K562 (cell line): Measurements from ENCODE around the gene NEMP1. TPM values are rescaled to one million over a fixed set of nuclear protein-coding genes. Genes with fewer than 3 reads are reported as not detected.

Source experiments
- ATAC-seq: fragments of 200-7000 bp; cut with Tn5 transposase; 3 replicates; pipeline ENCODE4 v1.9.1; 2020; ENCODE audit warnings: moderate library complexity
- BruUV-seq: library from RNA; stranded (reverse); fragments of 400-500 nt; replicated peaks from 2 replicates; lab custom pipeline; 2021; lab: Mats Ljungman, UMichigan
- CTCF ChIA-PET: fragments of 300-600 bp; formaldehyde crosslinking; extraction: SDS; loops from one replicate; lab custom pipeline; 2021; ENCODE audit warnings: low intra/inter-chr PET ratio; lab: Yijun Ruan, JAX
- POLR2A ChIA-PET: fragments of 300-600, 350-650 bp; sonication (Branson Sonifier 250); formaldehyde crosslinking; extraction: SDS; loops from one replicate; lab custom pipeline; 2021; ENCODE audit warnings: antibody characterized with exemption, inconsistent platforms; lab: Yijun Ruan, JAX
- DNase-seq, 4 experiments: peaks; one replicate each; pipeline versions ENCODE4 v3.0.0 to v3.0.0-alpha.2; 2011 to 2018; ENCODE audit warnings: low spot score in 3 of 4, mixed read lengths in 3 of 4; ENCODE audit errors: extremely low read depth in 1 of 4
- FAIRE-seq: peaks from 2 replicates; lab custom pipeline; 2011; peaks lifted over from hg19 to GRCh38; lab: Jason Lieb, UNC
- H2AFZ ChIP-seq: 2 replicates; pipeline ENCODE4 v1.6.0; 2011; ENCODE audit warnings: low read depth, low read length, control low read depth, inconsistent platforms
- H3K27ac ChIP-seq: fragments of 200-600 bp; 3 replicates; pipeline ENCODE4 v1.8.0; 2011; ENCODE audit warnings: low read depth, mild to moderate bottlenecking, control low read depth, inconsistent platforms, low read length, moderate library complexity, mixed read lengths; ENCODE audit errors: extremely low read depth
- H3K27me3 ChIP-seq, 2 experiments: fragments of 300-600 bp in 1 of 2; 2 replicates in 1 of 2; 3 replicates in 1 of 2; pipeline versions ENCODE4 v1.6.0 to v1.8.0; 2011; ENCODE audit warnings: inconsistent platforms in 2 of 2, low read length in 2 of 2, mild to moderate bottlenecking in 1 of 2, mixed read lengths in 1 of 2, moderate library complexity in 1 of 2; ENCODE audit not compliant: control insufficient read depth in 2 of 2, insufficient read depth in 2 of 2
- H3K36me3 ChIP-seq: fragments of 300-600 bp; 3 replicates; pipeline ENCODE4 v1.8.0; 2011; ENCODE audit warnings: mild to moderate bottlenecking, low read length, inconsistent platforms; ENCODE audit not compliant: control insufficient read depth, insufficient read depth
- H3K4me1 ChIP-seq, 2 experiments: fragments of 200-600 bp in 1 of 2; replicated peaks in 1 of 2; 2 replicates in 1 of 2; 3 replicates in 1 of 2; pipeline versions ENCODE4 v1.5.1 to v1.8.0; 2011; ENCODE audit warnings: inconsistent platforms in 2 of 2, low read length in 2 of 2, mild to moderate bottlenecking in 1 of 2, mixed read lengths in 1 of 2, moderate library complexity in 1 of 2; ENCODE audit not compliant: control insufficient read depth in 2 of 2, insufficient read depth in 2 of 2
- H3K4me2 ChIP-seq: 2 replicates; pipeline ENCODE4 v1.6.1; 2011; ENCODE audit warnings: low read length, control low read depth, inconsistent platforms, mixed read lengths; ENCODE audit not compliant: insufficient read depth
- H3K4me3 ChIP-seq: fragments of 200-600 bp; sonication (generic), shearing (Covaris generic); 2 replicates; pipeline ENCODE4 v1.5.1; 2016; ENCODE audit warnings: control low read depth, inconsistent platforms
- H3K79me2 ChIP-seq: fragments of 200-600 bp; 3 replicates; pipeline ENCODE4 v1.8.0; 2011; ENCODE audit warnings: low read length, inconsistent platforms; ENCODE audit not compliant: control insufficient read depth, insufficient read depth
- H3K9ac ChIP-seq, 2 experiments: 2 replicates each; pipeline versions ENCODE4 v1.6.0 to v1.6.1; 2011; ENCODE audit warnings: low read depth in 2 of 2, low read length in 2 of 2, control low read depth in 1 of 2, inconsistent platforms in 1 of 2, mild to moderate bottlenecking in 1 of 2, mixed read lengths in 1 of 2; ENCODE audit not compliant: insufficient read depth in 1 of 2
- H3K9me1 ChIP-seq: one replicate; pipeline ENCODE4 v1.6.0; 2011; ENCODE audit warnings: inconsistent platforms, mild to moderate bottlenecking, low read length, moderate library complexity; ENCODE audit not compliant: control insufficient read depth, insufficient read depth
- H3K9me3 ChIP-seq: replicated peaks from 2 replicates; pipeline ENCODE4 v1.5.1; 2011; ENCODE audit warnings: low read depth, low read length, inconsistent platforms; ENCODE audit not compliant: control insufficient read depth, insufficient read depth
- H4K20me1 ChIP-seq: replicated peaks from 2 replicates; pipeline ENCODE4 v1.6.1; 2011; ENCODE audit warnings: low read length, inconsistent platforms, mixed read lengths; ENCODE audit not compliant: control insufficient read depth, insufficient read depth
- CEBPB ChIP-seq: fragments of 450-650 bp; IDR thresholded peaks from 2 replicates; pipeline ENCODE4 v1.6.1; 2016; ENCODE audit warnings: missing genetic modification characterization, missing compliant biosample characterization
- GABPB1 ChIP-seq: sonication (generic); formaldehyde crosslinking; IDR thresholded peaks from 2 replicates; pipeline ENCODE4 v1.8.0; 2022; ENCODE audit warnings: mild to moderate bottlenecking, missing genetic modification reagents
- NR4A1 ChIP-seq, 2 experiments: fragments of 250-450 bp in 1 of 2; fragments of 450-650 bp in 1 of 2; sonication (Bioruptor Pico) in 1 of 2; IDR thresholded peaks; 2 replicates each; pipeline versions ENCODE4 v1.4.0 to v1.6.1; 2016 to 2020; ENCODE audit warnings: mild to moderate bottlenecking in 2 of 2, missing compliant biosample characterization in 1 of 2, missing genetic modification characterization in 1 of 2, moderate library complexity in 1 of 2
- SREBF1 ChIP-seq: fragments of 150-350 bp; IDR thresholded peaks from 2 replicates; pipeline ENCODE4 v1.6.1; 2014; ENCODE audit warnings: antibody characterized with exemption, low read depth, low read length, borderline replicate concordance
- TGIF2 ChIP-seq: sonication (generic); formaldehyde crosslinking; IDR thresholded peaks from 2 replicates; pipeline ENCODE4 v1.8.1; 2022; ENCODE audit warnings: mild to moderate bottlenecking, missing genetic modification reagents, moderate library complexity
- WGBS: fragments of 100-300 bp; shearing (Covaris generic); methylation state at CpG from one replicate; pipeline ENCODE4 v1.1.6; 2016; ENCODE audit warnings: low coverage, mixed read lengths; ENCODE audit not compliant: insufficient coverage; ENCODE audit errors: missing lambda C conversion rate; 5-methylcytosine and 5-hydroxymethylcytosine counted together
- in situ Hi-C: fragments of 300-500 bp; cut with MboI; formaldehyde crosslinking; loops from 4 replicates; pipeline ENCODE4 v1.15.0; 2018; ENCODE audit warnings: inconsistent platforms, mixed read lengths
- intact Hi-C: fragments of 100-400 bp; cut with micrococcal nuclease; formaldehyde crosslinking; loops from 2 replicates; pipeline ENCODE4 v1.14.2; 2022
- polyA plus RNA-seq, 8 experiments: library from polyadenylated mRNA; depleted of rRNA in 4 of 8; stranded (reverse) in 5 of 8; unstranded in 3 of 8; fragments of >200 nt; fragmentation: Nextera tagmentation in 2 of 8; fragmentation: Illumina TruSeq in 1 of 8; extraction: Ambion mirVana in 2 of 8; extraction: Trizol in 1 of 8; gene quantifications; 2 replicates each; pipeline versions ENCODE4 v1.2.1 to v1.2.3, GENCODE V29; 2011 to 2014; ENCODE audit warnings: inconsistent platforms in 1 of 8, missing spikeins in 1 of 8
- total RNA-seq, 7 experiments: library from RNA; depleted of rRNA in 6 of 7; stranded (reverse); fragments of >200 nt in 6 of 7; fragmentation: Illumina TruSeq in 2 of 7; extraction: Trizol in 2 of 7; gene quantifications; 2 replicates each; pipeline versions ENCODE4 v1.2.1 to v1.2.3, GENCODE V29; 2011 to 2021; ENCODE audit warnings: low replicate concordance in 1 of 7
- TF ChIP-seq, protein P1 (sequence below): fragments of 250-450 bp; sonication (Bioruptor Pico); IDR thresholded peaks from 2 replicates; pipeline ENCODE4 v1.8.0; 2022; ENCODE audit warnings: inconsistent platforms, mild to moderate bottlenecking, moderate library complexity, borderline replicate concordance
- TF ChIP-seq, protein P2 (sequence below): fragments of 450-650 bp; IDR thresholded peaks from 2 replicates; pipeline ENCODE4 v1.6.1; 2016; ENCODE audit warnings: mild to moderate bottlenecking, moderate library complexity

The NEMP1 gene
- total and polyA plus RNA-seq, 9 of the 15 experiments (the other 6 are each of a cell fraction or from before 2014, with no cell fraction given), result 9.5 to 82.2 (median 41.2) TPM

DNA sequence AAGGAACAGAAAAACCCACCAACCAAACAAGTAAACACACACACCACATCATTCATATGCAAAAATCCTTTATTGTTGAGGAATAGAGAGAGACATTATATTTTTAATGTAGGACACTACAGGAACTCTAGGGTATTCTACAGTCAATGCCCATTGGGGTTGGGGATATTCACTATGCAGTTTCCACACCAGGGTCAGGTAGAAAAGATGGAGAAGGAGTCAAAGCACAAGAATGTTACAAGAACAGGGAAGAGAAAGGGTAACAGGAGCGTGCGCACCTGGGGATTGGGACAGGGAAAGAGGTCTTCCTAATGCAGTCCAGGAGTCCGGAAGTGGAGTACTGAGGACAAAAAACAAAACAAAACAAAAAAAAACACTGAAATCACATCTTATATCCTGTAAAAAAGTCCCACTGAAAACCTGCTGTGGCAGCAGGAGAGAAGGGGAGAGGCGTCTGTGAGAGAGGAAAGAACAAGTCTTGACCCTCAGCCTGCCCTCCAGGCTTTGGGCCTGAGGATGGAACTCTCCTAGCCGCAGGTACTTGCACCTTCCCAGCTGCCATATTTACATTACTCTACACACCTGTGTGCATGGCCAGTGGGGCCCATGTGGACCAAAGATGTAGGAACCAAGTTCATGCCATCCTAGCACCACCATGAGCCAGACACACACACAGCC, 68.5 kb downstream of the NEMP1 start:
- H3K9me1 ChIP-seq, result no peaks in the 10 kb centered on the region
- BruUV-seq, result no TSS peak
- ChIA-PET POLR2A (interaction anchor here (0.8 to 1.1 kb wide), 2 partner anchors 9 to 285 kb away, joined by 3 to 4 read pairs; partner anchors contain the start of gene NACA), CTCF (interaction anchor here (0.7 to 2.4 kb wide), 2 partner anchors 51 to 173 kb away, joined by 3 to 9 read pairs; no protein-coding TSS in a partner anchor)
- no peaks in the 10 kb centered on the region for H3K9me3 ChIP-seq
- in situ Hi-C loops, result loop anchor here (5.0 kb wide), 2 partner anchors 42 to 102 kb away; partner anchors contain the start of genes MYO1A and STAT6
- no peaks in the 10 kb centered on the region for H4K20me1 ChIP-seq
- no peak overlapping the region for H3K27ac ChIP-seq
- FAIRE-seq (no peak), ATAC-seq (no peak), DNase-seq (no peak)
- TF ChIP-seq SREBF1 (no peak), GABPB1 (no peak), NR4A1 (CRISPR knock-in tag; IDR thresholded peaks at IDR 0.05) (no peak), NR4A1 (tag; IDR thresholded peaks at IDR 0.05) (no peak), CEBPB (no peak), TGIF2 (CRISPR knock-in tag) (no peak)
- TF ChIP-seq, protein P1, sequence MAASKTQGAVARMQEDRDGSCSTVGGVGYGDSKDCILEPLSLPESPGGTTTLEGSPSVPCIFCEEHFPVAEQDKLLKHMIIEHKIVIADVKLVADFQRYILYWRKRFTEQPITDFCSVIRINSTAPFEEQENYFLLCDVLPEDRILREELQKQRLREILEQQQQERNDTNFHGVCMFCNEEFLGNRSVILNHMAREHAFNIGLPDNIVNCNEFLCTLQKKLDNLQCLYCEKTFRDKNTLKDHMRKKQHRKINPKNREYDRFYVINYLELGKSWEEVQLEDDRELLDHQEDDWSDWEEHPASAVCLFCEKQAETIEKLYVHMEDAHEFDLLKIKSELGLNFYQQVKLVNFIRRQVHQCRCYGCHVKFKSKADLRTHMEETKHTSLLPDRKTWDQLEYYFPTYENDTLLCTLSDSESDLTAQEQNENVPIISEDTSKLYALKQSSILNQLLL, result no peak
- TF ChIP-seq, protein P2, sequence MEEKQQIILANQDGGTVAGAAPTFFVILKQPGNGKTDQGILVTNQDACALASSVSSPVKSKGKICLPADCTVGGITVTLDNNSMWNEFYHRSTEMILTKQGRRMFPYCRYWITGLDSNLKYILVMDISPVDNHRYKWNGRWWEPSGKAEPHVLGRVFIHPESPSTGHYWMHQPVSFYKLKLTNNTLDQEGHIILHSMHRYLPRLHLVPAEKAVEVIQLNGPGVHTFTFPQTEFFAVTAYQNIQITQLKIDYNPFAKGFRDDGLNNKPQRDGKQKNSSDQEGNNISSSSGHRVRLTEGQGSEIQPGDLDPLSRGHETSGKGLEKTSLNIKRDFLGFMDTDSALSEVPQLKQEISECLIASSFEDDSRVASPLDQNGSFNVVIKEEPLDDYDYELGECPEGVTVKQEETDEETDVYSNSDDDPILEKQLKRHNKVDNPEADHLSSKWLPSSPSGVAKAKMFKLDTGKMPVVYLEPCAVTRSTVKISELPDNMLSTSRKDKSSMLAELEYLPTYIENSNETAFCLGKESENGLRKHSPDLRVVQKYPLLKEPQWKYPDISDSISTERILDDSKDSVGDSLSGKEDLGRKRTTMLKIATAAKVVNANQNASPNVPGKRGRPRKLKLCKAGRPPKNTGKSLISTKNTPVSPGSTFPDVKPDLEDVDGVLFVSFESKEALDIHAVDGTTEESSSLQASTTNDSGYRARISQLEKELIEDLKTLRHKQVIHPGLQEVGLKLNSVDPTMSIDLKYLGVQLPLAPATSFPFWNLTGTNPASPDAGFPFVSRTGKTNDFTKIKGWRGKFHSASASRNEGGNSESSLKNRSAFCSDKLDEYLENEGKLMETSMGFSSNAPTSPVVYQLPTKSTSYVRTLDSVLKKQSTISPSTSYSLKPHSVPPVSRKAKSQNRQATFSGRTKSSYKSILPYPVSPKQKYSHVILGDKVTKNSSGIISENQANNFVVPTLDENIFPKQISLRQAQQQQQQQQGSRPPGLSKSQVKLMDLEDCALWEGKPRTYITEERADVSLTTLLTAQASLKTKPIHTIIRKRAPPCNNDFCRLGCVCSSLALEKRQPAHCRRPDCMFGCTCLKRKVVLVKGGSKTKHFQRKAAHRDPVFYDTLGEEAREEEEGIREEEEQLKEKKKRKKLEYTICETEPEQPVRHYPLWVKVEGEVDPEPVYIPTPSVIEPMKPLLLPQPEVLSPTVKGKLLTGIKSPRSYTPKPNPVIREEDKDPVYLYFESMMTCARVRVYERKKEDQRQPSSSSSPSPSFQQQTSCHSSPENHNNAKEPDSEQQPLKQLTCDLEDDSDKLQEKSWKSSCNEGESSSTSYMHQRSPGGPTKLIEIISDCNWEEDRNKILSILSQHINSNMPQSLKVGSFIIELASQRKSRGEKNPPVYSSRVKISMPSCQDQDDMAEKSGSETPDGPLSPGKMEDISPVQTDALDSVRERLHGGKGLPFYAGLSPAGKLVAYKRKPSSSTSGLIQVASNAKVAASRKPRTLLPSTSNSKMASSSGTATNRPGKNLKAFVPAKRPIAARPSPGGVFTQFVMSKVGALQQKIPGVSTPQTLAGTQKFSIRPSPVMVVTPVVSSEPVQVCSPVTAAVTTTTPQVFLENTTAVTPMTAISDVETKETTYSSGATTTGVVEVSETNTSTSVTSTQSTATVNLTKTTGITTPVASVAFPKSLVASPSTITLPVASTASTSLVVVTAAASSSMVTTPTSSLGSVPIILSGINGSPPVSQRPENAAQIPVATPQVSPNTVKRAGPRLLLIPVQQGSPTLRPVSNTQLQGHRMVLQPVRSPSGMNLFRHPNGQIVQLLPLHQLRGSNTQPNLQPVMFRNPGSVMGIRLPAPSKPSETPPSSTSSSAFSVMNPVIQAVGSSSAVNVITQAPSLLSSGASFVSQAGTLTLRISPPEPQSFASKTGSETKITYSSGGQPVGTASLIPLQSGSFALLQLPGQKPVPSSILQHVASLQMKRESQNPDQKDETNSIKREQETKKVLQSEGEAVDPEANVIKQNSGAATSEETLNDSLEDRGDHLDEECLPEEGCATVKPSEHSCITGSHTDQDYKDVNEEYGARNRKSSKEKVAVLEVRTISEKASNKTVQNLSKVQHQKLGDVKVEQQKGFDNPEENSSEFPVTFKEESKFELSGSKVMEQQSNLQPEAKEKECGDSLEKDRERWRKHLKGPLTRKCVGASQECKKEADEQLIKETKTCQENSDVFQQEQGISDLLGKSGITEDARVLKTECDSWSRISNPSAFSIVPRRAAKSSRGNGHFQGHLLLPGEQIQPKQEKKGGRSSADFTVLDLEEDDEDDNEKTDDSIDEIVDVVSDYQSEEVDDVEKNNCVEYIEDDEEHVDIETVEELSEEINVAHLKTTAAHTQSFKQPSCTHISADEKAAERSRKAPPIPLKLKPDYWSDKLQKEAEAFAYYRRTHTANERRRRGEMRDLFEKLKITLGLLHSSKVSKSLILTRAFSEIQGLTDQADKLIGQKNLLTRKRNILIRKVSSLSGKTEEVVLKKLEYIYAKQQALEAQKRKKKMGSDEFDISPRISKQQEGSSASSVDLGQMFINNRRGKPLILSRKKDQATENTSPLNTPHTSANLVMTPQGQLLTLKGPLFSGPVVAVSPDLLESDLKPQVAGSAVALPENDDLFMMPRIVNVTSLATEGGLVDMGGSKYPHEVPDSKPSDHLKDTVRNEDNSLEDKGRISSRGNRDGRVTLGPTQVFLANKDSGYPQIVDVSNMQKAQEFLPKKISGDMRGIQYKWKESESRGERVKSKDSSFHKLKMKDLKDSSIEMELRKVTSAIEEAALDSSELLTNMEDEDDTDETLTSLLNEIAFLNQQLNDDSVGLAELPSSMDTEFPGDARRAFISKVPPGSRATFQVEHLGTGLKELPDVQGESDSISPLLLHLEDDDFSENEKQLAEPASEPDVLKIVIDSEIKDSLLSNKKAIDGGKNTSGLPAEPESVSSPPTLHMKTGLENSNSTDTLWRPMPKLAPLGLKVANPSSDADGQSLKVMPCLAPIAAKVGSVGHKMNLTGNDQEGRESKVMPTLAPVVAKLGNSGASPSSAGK, result no peak
- H3K79me2 ChIP-seq, result peaks cover 11% of the 10 kb centered on the region
- peaks cover 7 to 30% of the 10 kb centered on the region in 2 experiments; a peak in 4 of 5 replicates for H3K4me1 ChIP-seq
- intact Hi-C loops, result loop anchor here (2.0 to 10.0 kb wide), 2 partner anchors 173 to 375 kb away; partner anchors contain the start of gene BAZ2A
- 83% methylated on average over 5 of the region's 5 CpGs for WGBS
- peaks cover 2 to 20% of the 10 kb centered on the region in 2 experiments for H3K27me3 ChIP-seq
- H3K9ac ChIP-seq, result no peak overlapping the region
- H3K4me3 ChIP-seq, result no peak overlapping the region
- H3K4me2 ChIP-seq, result no peak overlapping the region
- H3K36me3 ChIP-seq, result no peaks in the 10 kb centered on the region
- no peak overlapping the region for H2AFZ ChIP-seq
